ACC112 (cell line): ENCODE measurements around the gene APBA2.
A peak's percentile ranks its signal among the peaks of the same experiment; 100 is the strongest.

Experiments used
- H2AFZ ChIP-seq: fragments of 200-600 bp; sonication (generic); one replicate; pipeline ENCODE4 v1.6.0; 2017; ENCODE audit warnings: antibody characterized with exemption, low read length; ENCODE audit not compliant: unreplicated experiment
- H3K27ac ChIP-seq: fragments of 200-600 bp; sonication (generic); 2 replicates; pipeline ENCODE4 v1.5.1; 2014; ENCODE audit warnings: low read depth, mild to moderate bottlenecking, antibody characterized with exemption, low read length, moderate library complexity
- H3K27me3 ChIP-seq: fragments of 200-600 bp; sonication (generic); 2 replicates; pipeline ENCODE4 v1.6.1; 2014; ENCODE audit warnings: mild to moderate bottlenecking, antibody characterized with exemption, low read length, moderate library complexity, mixed read lengths; ENCODE audit not compliant: insufficient read depth
- H3K36me3 ChIP-seq: fragments of 200-600 bp; sonication (generic); 2 replicates; pipeline ENCODE4 v1.6.1; 2016; ENCODE audit warnings: mild to moderate bottlenecking, antibody characterized with exemption, low read length, moderate library complexity, mixed read lengths; ENCODE audit not compliant: insufficient read depth
- H3K4me1 ChIP-seq: fragments of 200-600 bp; sonication (generic); one replicate; pipeline ENCODE4 v1.6.1; 2016; ENCODE audit warnings: low read length, mixed read lengths; ENCODE audit not compliant: insufficient read depth, unreplicated experiment, control insufficient read depth
- H3K4me3 ChIP-seq: fragments of 200-600 bp; sonication (generic); 2 replicates; pipeline ENCODE4 v1.5.1; 2014; ENCODE audit warnings: mild to moderate bottlenecking, low read depth, low read length
- H3K79me2 ChIP-seq: fragments of 200-600 bp; sonication (generic); one replicate; pipeline ENCODE4 v1.6.0; 2016; ENCODE audit warnings: low read length; ENCODE audit not compliant: control insufficient read depth, unreplicated experiment, insufficient read depth

APBA2 gene

GRCh38 chr15:29078541-29078940 lies 192.8 kb downstream of the APBA2 start:
- Histone ChIP-seq H3K27me3 (no peaks in the 10 kb centered on the region), H3K36me3 (no peaks in the 10 kb centered on the region), H3K27ac (no peak overlapping the region), H3K4me3 (no peak overlapping the region), H3K4me1 (no peaks in the 10 kb centered on the region), H3K79me2 (no peaks in the 10 kb centered on the region), H2AFZ (no peak overlapping the region)

DNA sequence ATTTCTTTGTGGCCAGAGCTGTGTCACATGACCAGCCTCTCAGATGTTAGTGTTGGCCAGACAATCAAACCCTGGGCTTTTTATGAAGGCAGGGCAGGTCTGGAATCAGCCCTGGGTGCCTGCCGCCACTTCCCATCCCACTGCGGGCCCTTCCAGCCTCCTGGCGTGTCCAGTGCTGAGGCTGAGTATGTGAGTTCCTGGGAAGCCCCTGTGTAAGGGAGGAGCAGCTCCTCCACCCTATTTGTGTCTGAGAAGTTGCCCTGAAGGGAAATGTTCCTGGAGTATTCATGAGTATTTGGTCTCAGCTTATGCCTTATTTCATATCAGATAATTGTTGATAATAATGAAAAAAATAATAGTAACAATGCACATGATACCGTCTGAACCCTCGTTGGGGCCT lies 193.7 kb downstream of the APBA2 start:
- H3K4me1 ChIP-seq, result no peaks in the 10 kb centered on the region
- H3K36me3 ChIP-seq, result no peaks in the 10 kb centered on the region
- H3K4me3 ChIP-seq, result no peak overlapping the region
- H3K79me2 ChIP-seq, result no peaks in the 10 kb centered on the region
- no peaks in the 10 kb centered on the region for H3K27me3 ChIP-seq
- H2AFZ ChIP-seq, result no peak overlapping the region
- H3K27ac ChIP-seq, result no peak overlapping the region

DNA sequence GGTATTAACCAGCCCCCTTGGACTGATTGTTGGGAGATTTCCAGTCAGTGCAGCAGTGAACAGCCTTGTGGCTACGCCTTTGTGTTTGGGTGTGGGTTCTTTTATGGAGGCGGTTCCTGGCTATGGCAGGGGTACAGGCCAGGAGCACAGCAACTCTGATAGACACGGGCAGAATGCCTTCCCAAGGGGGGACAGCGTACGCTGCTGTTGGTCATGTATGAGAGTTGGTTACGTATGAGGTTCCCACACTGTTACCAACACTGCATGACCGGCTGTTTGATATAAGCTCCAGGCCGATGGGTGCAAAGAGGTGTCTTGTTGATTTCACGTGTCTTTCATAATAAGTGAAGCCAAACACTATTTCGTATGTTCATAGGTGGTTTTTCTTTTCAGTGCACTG lies 196.0 kb downstream of the APBA2 start:
- Histone ChIP-seq H3K36me3 (no peaks in the 10 kb centered on the region), H3K4me1 (no peaks in the 10 kb centered on the region), H3K27me3 (no peaks in the 10 kb centered on the region)

DNA sequence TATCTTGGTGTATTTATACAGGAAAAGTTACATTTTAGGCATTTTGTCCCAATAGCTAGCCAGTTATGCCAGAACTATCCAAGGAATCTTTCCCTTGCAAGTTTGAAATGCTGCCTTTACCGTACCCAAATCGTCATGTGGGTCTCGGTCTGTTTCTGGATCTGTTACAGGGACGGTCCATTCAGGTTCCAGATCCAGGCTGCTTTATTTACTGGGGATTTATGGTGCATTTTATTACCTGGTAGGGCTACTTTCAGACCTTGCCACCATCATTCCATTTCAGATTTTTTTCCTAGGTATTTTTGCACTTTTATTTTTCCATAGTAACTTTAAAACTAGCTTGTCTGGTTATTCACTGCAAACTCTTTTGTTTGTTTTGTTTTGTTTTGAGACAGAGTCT lies 197.4 kb downstream of the APBA2 start:
- no peaks in the 10 kb centered on the region for H3K27me3 ChIP-seq
- no peak overlapping the region for H2AFZ ChIP-seq
- no peak overlapping the region for H3K27ac ChIP-seq
- H3K79me2 ChIP-seq, result no peaks in the 10 kb centered on the region
- H3K36me3 ChIP-seq, result no peaks in the 10 kb centered on the region
- no peak overlapping the region for H3K4me3 ChIP-seq
- no peaks in the 10 kb centered on the region for H3K4me1 ChIP-seq

More for the DNA sequence above, 196.0 kb downstream of the APBA2 start:
- H3K27ac ChIP-seq, result no peak overlapping the region
- H3K79me2 ChIP-seq, result no peaks in the 10 kb centered on the region
- H3K4me3 ChIP-seq, result no peak overlapping the region
- no peak overlapping the region for H2AFZ ChIP-seq

DNA sequence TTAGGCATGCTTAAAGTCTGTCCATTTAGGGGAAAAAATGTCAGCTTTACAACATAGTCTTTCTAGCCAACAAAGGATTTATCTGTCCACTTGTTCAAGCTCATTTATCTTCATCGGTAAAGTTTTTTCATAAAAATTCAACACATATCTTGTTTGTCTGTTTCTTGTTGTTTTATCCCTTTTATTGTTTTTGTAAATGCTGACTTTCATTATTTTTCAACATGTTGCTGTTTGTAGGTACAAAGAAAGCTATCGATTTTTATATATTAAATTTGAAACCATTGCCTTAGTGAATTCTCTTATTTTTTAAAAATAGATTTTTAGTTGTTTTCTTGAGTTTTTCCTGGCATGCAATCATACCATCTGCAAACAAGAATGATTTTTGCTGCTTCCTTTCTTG lies 198.1 kb downstream of the APBA2 start:
- H3K4me3 ChIP-seq, result no peak overlapping the region
- H3K27me3 ChIP-seq, result no peaks in the 10 kb centered on the region
- no peak overlapping the region for H3K27ac ChIP-seq
- no peaks in the 10 kb centered on the region for H3K36me3 ChIP-seq
- H3K4me1 ChIP-seq, result no peaks in the 10 kb centered on the region
- no peaks in the 10 kb centered on the region for H3K79me2 ChIP-seq
- no peak overlapping the region for H2AFZ ChIP-seq

- Histone ChIP-seq H3K4me3 (no peak overlapping the region), H2AFZ (no peak overlapping the region), H3K27me3 (no peaks in the 10 kb centered on the region), H3K4me1 (no peaks in the 10 kb centered on the region), H3K79me2 (no peaks in the 10 kb centered on the region), H3K36me3 (no peaks in the 10 kb centered on the region), H3K27ac (no peak overlapping the region)
These were observed 200.2 kb downstream of the APBA2 start for GRCh38 chr15:29086001-29086400.

DNA sequence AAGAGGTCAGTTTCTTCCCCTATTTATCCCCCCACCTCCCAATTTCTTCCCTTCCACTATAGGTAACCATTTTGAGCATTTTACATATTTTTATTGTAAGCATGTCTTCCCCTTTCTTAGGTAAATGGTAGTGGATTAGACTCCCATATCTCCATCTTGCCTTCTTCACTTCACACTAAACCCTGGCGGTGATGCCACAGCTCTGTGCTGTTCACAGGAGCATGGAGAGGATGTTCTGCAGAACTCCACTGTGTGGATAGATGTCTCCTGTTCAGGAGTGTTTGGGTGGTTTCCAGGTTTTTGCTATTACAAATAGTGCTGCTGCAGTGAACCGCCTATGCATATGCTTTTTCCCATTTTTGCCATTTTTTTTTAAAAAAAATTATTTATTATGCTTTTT lies 201.1 kb downstream of the APBA2 start:
- Histone ChIP-seq H3K4me1 (no peaks in the 10 kb centered on the region), H3K79me2 (no peaks in the 10 kb centered on the region), H3K27ac (no peak overlapping the region), H2AFZ (no peak overlapping the region), H3K27me3 (no peaks in the 10 kb centered on the region), H3K4me3 (no peak overlapping the region), H3K36me3 (no peaks in the 10 kb centered on the region)

DNA sequence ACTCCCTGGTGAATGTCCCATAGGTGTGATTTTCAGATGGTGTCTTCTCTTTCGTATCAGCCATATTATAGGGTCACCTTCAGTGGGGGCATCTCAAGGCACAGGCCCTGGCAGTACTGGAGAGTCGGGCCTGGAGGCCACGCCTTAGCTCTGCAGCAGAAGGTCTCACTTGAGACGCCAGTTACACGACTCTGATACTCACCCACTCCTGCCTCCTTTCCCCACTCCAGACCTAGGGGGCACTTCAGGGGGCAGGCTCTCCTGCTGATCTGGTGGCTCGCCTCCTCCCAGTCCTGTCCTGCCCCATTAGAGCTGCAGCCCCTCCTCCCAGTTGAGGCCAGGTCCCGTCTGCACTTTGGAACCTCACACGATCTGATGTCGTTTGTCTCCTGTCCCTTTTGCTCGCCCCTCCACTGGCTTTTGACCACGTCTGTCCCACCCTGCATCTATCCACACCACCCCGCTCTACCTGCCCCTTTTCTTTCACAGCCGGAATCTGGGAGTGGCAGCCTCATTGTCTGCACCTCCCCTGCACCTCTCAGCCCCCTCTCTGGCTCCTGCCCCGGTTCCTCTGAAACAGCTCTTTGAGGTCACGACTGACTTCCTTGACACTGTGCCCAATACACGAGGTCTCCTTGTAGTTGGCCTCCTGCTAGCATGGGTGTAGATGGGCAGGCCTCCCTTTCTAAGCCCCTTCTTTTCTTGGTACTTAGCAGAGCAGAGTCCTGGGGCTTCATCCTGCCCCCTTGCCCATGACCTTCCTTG lies 201.9 kb downstream of the APBA2 start:
- H3K4me3 ChIP-seq, result no peak overlapping the region
- H3K36me3 ChIP-seq, result no peaks in the 10 kb centered on the region
- H3K27me3 ChIP-seq, result no peaks in the 10 kb centered on the region
- H3K4me1 ChIP-seq, result no peaks in the 10 kb centered on the region
- H3K79me2 ChIP-seq, result no peaks in the 10 kb centered on the region
- H3K27ac ChIP-seq, result no peak overlapping the region
- H2AFZ ChIP-seq, result no peak overlapping the region

GRCh38 chr15:29088666-29089065 lies 202.9 kb downstream of the APBA2 start:
- Histone ChIP-seq H3K27ac (no peak overlapping the region), H3K4me1 (no peaks in the 10 kb centered on the region), H3K36me3 (no peaks in the 10 kb centered on the region), H3K79me2 (no peaks in the 10 kb centered on the region), H2AFZ (no peak overlapping the region), H3K27me3 (no peaks in the 10 kb centered on the region), H3K4me3 (no peak overlapping the region)

GRCh38 chr15:29089731-29090616 lies 204.2 kb downstream of the APBA2 start:
- H3K4me1 ChIP-seq, result no peaks in the 10 kb centered on the region
- no peak overlapping the region for H3K27ac ChIP-seq
- H3K36me3 ChIP-seq, result no peaks in the 10 kb centered on the region
- H3K27me3 ChIP-seq, result no peaks in the 10 kb centered on the region
- H3K79me2 ChIP-seq, result no peaks in the 10 kb centered on the region
- peak overlapping the region; percentile 25; the same call in 1 of the 2 replicates for H3K4me3 ChIP-seq
- no peak overlapping the region for H2AFZ ChIP-seq
